WTC11 (cell line): ENCODE results near the gene CRACR2A. TPM values are rescaled to one million over a fixed set of nuclear protein-coding genes. Genes with fewer than 3 reads are reported as not detected.

ENCODE experiments used
- ATAC-seq: fragments of 200-7000 bp; cut with Tn5 transposase; 2 replicates; pipeline ENCODE4 v1.10.0; 2021; ENCODE audit warnings: mild to moderate bottlenecking, moderate library complexity
- CTCF ChIA-PET: fragments of 300-600 bp; sonication (Branson Sonifier 250); formaldehyde crosslinking; loops from one replicate; lab custom pipeline; 2021; ENCODE audit warnings: antibody characterized with exemption; lab: Charles Lee
- POLR2A ChIA-PET: fragments of 350-600 bp; sonication (Branson Sonifier 250); formaldehyde crosslinking; loops from one replicate; lab custom pipeline; 2021; ENCODE audit warnings: antibody characterized with exemption; lab: Charles Lee
- DNase-seq: peaks from one replicate; pipeline ENCODE4 v3.0.0; 2021; ENCODE audit warnings: low spot score
- H3K27ac Mint-ChIP-seq: 2 replicates; pipeline ENCODE4 v1.8.0; 2021; ENCODE audit warnings: mixed read lengths
- H3K27me3 Mint-ChIP-seq: 2 replicates; pipeline ENCODE4 v1.8.0; 2021; ENCODE audit warnings: low read depth, mild to moderate bottlenecking, moderate library complexity, mixed read lengths
- H3K36me3 Mint-ChIP-seq: 2 replicates; pipeline ENCODE4 v1.8.0; 2021; ENCODE audit warnings: mixed read lengths
- H3K4me1 Mint-ChIP-seq: 2 replicates; pipeline ENCODE4 v1.8.0; 2022; ENCODE audit warnings: mixed read lengths
- H3K4me3 Mint-ChIP-seq: 2 replicates; pipeline ENCODE4 v1.8.0; 2021; ENCODE audit warnings: mild to moderate bottlenecking, moderate library complexity, mixed read lengths
- H3K9me3 Mint-ChIP-seq: 2 replicates; pipeline ENCODE4 v1.8.0; 2021; ENCODE audit warnings: mixed read lengths
- ELF4 ChIP-seq: sonication (generic); formaldehyde crosslinking; IDR thresholded peaks from 2 replicates; pipeline ENCODE4 v1.8.1; 2022; ENCODE audit warnings: low read depth, mild to moderate bottlenecking, moderate library complexity, missing genetic modification reagents
- ETV6 ChIP-seq: sonication (generic); formaldehyde crosslinking; IDR thresholded peaks from 2 replicates; pipeline ENCODE4 v1.8.1; 2022; ENCODE audit warnings: mild to moderate bottlenecking, missing genetic modification reagents
- FOXJ3 ChIP-seq: sonication (generic); formaldehyde crosslinking; IDR thresholded peaks from 2 replicates; pipeline ENCODE4 v1.9.0; 2021; ENCODE audit warnings: missing genetic modification reagents, mild to moderate bottlenecking, borderline replicate concordance
- GRHL2 ChIP-seq: fragments of 250-450 bp; sonication (Bioruptor Pico); IDR thresholded peaks from 2 replicates; pipeline ENCODE4 v1.8.0; 2022; ENCODE audit warnings: mild to moderate bottlenecking, moderate library complexity; ENCODE audit not compliant: insufficient replicate concordance, severe bottlenecking
- GTF2I ChIP-seq: fragments of 250-450 bp; sonication (Bioruptor Pico); conservative IDR thresholded peaks from 2 replicates; pipeline ENCODE4 v1.4.0; 2021; ENCODE audit warnings: mild to moderate bottlenecking
- IRF2 ChIP-seq: sonication (generic); formaldehyde crosslinking; IDR thresholded peaks from 2 replicates; pipeline ENCODE4 v1.8.0; 2022; ENCODE audit warnings: low read depth, missing genetic modification reagents, borderline replicate concordance
- NFATC4 ChIP-seq: fragments of 250-450 bp; sonication (Bioruptor Pico); IDR thresholded peaks from 2 replicates; pipeline ENCODE4 v1.9.0; 2021; ENCODE audit warnings: mild to moderate bottlenecking
- NR3C1 ChIP-seq: sonication (generic); formaldehyde crosslinking; conservative IDR thresholded peaks from 2 replicates; pipeline ENCODE4 v1.8.1; 2023; ENCODE audit warnings: low read depth, mild to moderate bottlenecking, missing genetic modification reagents
- PRRX2 ChIP-seq: fragments of 250-450 bp; sonication (Bioruptor Pico); IDR thresholded peaks from 2 replicates; pipeline ENCODE4 v1.8.0; 2021; ENCODE audit warnings: mild to moderate bottlenecking
- SP1 ChIP-seq: sonication (generic); formaldehyde crosslinking; conservative IDR thresholded peaks from 2 replicates; pipeline ENCODE4 v1.8.1; 2022; ENCODE audit warnings: missing genetic modification reagents
- USF2 ChIP-seq: sonication (generic); formaldehyde crosslinking; IDR thresholded peaks from 2 replicates; pipeline ENCODE4 v1.8.1; 2023; ENCODE audit warnings: mild to moderate bottlenecking, missing genetic modification reagents, moderate library complexity
- ZNF281 ChIP-seq: sonication (generic); formaldehyde crosslinking; IDR thresholded peaks from 2 replicates; pipeline ENCODE4 v1.8.0; 2023; ENCODE audit warnings: mild to moderate bottlenecking, missing genetic modification reagents
- ZNF423 ChIP-seq: fragments of 250-450 bp; sonication (Bioruptor Pico); IDR thresholded peaks from 2 replicates; pipeline ENCODE4 v2.1.2; 2022; ENCODE audit warnings: mild to moderate bottlenecking, moderate library complexity
- ZNF425 ChIP-seq: fragments of 250-450 bp; sonication (Bioruptor Pico); conservative IDR thresholded peaks from 2 replicates; pipeline ENCODE4 v1.9.0; 2021; ENCODE audit warnings: mild to moderate bottlenecking
- ZNF532 ChIP-seq: fragments of 250-450 bp; sonication (Bioruptor Pico); IDR thresholded peaks from 2 replicates; pipeline ENCODE4 v1.9.0; 2021; ENCODE audit warnings: mild to moderate bottlenecking, borderline replicate concordance
- total RNA-seq: library from RNA; stranded (reverse); gene quantifications from 3 replicates; pipeline ENCODE4 v1.2.3, GENCODE V29; 2021

Gene CRACR2A
- total RNA-seq, 1 experiment from 2014 or later = 2.6 TPM

- no peaks in the 10 kb centered on the region for H3K36me3 Mint-ChIP-seq
- ChIA-PET POLR2A (interaction anchor here (0.6 kb wide), 1 partner anchor 1097 kb away, joined by 3 read pairs; no protein-coding TSS in a partner anchor), CTCF (interaction anchor here (1.0 to 1.6 kb wide), 2 partner anchors 299 to 312 kb away, joined by 3 to 5 read pairs; no protein-coding TSS in a partner anchor)
- peaks cover 4% of the 10 kb centered on the region; the same call in 1 of the 2 replicates for H3K27me3 Mint-ChIP-seq
- no peak for ATAC-seq
- H3K9me3 Mint-ChIP-seq = no peaks in the 10 kb centered on the region
- H3K4me1 Mint-ChIP-seq = peaks cover 12% of the 10 kb centered on the region
- TF ChIP-seq FOXJ3 (CRISPR knock-in tag) (no peak), GTF2I (CRISPR knock-in tag) (no peak)
- TF ChIP-seq, all 79 proteins: peak for 0
- no peak overlapping the region for H3K4me3 Mint-ChIP-seq
- DNase-seq = no peak
- H3K27ac Mint-ChIP-seq = no peak overlapping the region
Measured at GRCh38 chr12:3611860-3612703, 140.8 kb downstream of the CRACR2A start.

- no peak for DNase-seq
- no peak for ATAC-seq
- H3K27ac Mint-ChIP-seq = no peak overlapping the region
- H3K4me3 Mint-ChIP-seq = no peak overlapping the region
- TF ChIP-seq ZNF423 (CRISPR knock-in tag) (no peak), NFATC4 (CRISPR knock-in tag) (no peak)
- peaks cover 18% of the 10 kb centered on the region for H3K27me3 Mint-ChIP-seq
- CTCF ChIA-PET = interaction anchor here (0.5 to 3.4 kb wide), 5 partner anchors 64 to 542 kb away, joined by 3 to 23 read pairs (median 3); no protein-coding TSS in a partner anchor
- POLR2A ChIA-PET = no interaction called here
- no peaks in the 10 kb centered on the region for H3K36me3 Mint-ChIP-seq
- peaks cover 46% of the 10 kb centered on the region for H3K4me1 Mint-ChIP-seq
- H3K9me3 Mint-ChIP-seq = no peaks in the 10 kb centered on the region
Measured at GRCh38 chr12:3607821-3608220, 145.1 kb downstream of the CRACR2A start.

- H3K4me3 Mint-ChIP-seq = no peak overlapping the region
- peaks cover 52% of the 10 kb centered on the region for H3K4me1 Mint-ChIP-seq
- TF ChIP-seq ELF4 (CRISPR knock-in tag) (no peak), ZNF532 (CRISPR knock-in tag) (no peak)
- ATAC-seq = no peak
- no peak for DNase-seq
- no peaks in the 10 kb centered on the region for H3K36me3 Mint-ChIP-seq
- CTCF ChIA-PET = interaction anchor here (0.5 to 3.4 kb wide), 5 partner anchors 63 to 541 kb away, joined by 3 to 23 read pairs (median 3); no protein-coding TSS in a partner anchor
- H3K9me3 Mint-ChIP-seq = no peaks in the 10 kb centered on the region
- peaks cover 18% of the 10 kb centered on the region for H3K27me3 Mint-ChIP-seq
- no peak overlapping the region for H3K27ac Mint-ChIP-seq
- POLR2A ChIA-PET = no interaction called here
Measured at GRCh38 chr12:3607039-3607720, 145.7 kb downstream of the CRACR2A start.

GRCh38 chr12:3606128-3606527 is 146.8 kb downstream of the CRACR2A start:
- ATAC-seq (no peak), DNase-seq (no peak)
- H3K4me1 Mint-ChIP-seq = peaks cover 61% of the 10 kb centered on the region
- H3K27ac Mint-ChIP-seq = no peak overlapping the region
- POLR2A ChIA-PET = no interaction called here
- CTCF ChIA-PET = interaction anchor here (0.6 to 3.4 kb wide), 4 partner anchors 123 to 331 kb away, joined by 3 to 23 read pairs (median 4); no protein-coding TSS in a partner anchor
- peak overlapping the region; percentile 57; the same call in 1 of the 2 replicates for H3K4me3 Mint-ChIP-seq
- no peaks in the 10 kb centered on the region for H3K36me3 Mint-ChIP-seq
- no peaks in the 10 kb centered on the region for H3K9me3 Mint-ChIP-seq
- H3K27me3 Mint-ChIP-seq = peaks cover 18% of the 10 kb centered on the region
- TF ChIP-seq NR3C1 (no peak), ZNF425 (no peak), GRHL2 (no peak), IRF2 (CRISPR knock-in tag) (no peak), ZNF281 (CRISPR knock-in tag) (no peak), PRRX2 (CRISPR knock-in tag) (no peak), SP1 (CRISPR knock-in tag) (no peak), USF2 (CRISPR knock-in tag) (no peak), ETV6 (CRISPR knock-in tag) (no peak)
